ENCODE results near the gene PON3. TPM values are rescaled to one million over a fixed set of nuclear protein-coding genes. Genes with fewer than 3 reads are reported as not detected.

Gene PON3
- total and polyA plus RNA-seq, 2 of the 13 experiments (the other 11 are each of a cell fraction or from before 2014, with no cell fraction given), result 23.6 to 37.8 TPM

DNA sequence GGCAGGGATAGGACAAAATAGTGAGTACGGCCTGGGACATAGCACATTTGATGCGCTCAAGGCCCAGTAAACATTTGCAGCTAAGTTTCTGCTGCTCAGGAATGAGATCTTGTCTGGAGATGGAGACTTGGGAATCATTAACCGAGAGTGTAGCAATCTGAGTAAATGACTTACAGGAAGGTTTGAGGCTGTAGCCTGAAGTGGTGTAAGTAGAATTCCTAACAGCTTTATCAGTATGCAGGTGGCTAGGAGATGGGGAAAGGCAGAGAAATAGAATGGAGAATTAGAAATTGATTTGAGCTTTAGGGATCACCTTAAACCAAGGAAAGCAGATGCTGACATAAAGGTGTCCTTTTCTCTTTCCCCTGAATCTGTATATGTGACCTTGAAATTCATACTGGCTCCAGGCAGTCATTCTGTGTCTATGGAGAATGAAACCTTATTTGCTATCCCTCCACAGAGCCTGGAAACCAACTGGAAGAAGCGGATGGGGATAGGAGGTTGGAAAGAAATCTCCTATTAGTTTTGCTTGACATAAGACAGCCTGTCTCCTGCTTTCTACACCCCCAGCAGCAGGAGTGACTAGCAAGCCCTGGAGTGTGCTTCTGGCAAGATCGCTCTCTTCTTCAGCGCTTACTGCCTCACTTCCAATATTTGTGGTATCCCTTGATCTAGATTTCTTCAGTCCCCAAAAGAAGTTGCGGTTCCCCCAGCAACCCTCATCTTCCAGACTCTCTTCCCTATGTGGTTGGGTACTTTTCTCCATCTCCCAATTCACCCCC lies 45.1 kb upstream of the PON3 start (continued):
- TF ChIP-seq, protein P1, sequence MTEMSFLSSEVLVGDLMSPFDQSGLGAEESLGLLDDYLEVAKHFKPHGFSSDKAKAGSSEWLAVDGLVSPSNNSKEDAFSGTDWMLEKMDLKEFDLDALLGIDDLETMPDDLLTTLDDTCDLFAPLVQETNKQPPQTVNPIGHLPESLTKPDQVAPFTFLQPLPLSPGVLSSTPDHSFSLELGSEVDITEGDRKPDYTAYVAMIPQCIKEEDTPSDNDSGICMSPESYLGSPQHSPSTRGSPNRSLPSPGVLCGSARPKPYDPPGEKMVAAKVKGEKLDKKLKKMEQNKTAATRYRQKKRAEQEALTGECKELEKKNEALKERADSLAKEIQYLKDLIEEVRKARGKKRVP (CRISPR knock-in tag; IDR thresholded peaks at IDR 0.05), result 0 out of 4 replicates have a peak, but pooled peaks of 1 of the 2 experiments have one; percentile 16
- no peak for TF ChIP-seq HCFC1 (IDR thresholded peaks at IDR 0.05; ENCODE audit: low read depth, low read length)
- TF ChIP-seq ZNF276 (CRISPR knock-in tag; IDR thresholded peaks at IDR 0.05; ENCODE audit: low read depth), result no peak
- TF ChIP-seq, protein P2, sequence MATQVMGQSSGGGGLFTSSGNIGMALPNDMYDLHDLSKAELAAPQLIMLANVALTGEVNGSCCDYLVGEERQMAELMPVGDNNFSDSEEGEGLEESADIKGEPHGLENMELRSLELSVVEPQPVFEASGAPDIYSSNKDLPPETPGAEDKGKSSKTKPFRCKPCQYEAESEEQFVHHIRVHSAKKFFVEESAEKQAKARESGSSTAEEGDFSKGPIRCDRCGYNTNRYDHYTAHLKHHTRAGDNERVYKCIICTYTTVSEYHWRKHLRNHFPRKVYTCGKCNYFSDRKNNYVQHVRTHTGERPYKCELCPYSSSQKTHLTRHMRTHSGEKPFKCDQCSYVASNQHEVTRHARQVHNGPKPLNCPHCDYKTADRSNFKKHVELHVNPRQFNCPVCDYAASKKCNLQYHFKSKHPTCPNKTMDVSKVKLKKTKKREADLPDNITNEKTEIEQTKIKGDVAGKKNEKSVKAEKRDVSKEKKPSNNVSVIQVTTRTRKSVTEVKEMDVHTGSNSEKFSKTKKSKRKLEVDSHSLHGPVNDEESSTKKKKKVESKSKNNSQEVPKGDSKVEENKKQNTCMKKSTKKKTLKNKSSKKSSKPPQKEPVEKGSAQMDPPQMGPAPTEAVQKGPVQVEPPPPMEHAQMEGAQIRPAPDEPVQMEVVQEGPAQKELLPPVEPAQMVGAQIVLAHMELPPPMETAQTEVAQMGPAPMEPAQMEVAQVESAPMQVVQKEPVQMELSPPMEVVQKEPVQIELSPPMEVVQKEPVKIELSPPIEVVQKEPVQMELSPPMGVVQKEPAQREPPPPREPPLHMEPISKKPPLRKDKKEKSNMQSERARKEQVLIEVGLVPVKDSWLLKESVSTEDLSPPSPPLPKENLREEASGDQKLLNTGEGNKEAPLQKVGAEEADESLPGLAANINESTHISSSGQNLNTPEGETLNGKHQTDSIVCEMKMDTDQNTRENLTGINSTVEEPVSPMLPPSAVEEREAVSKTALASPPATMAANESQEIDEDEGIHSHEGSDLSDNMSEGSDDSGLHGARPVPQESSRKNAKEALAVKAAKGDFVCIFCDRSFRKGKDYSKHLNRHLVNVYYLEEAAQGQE (IDR thresholded peaks at IDR 0.05; ENCODE audit: borderline replicate concordance in 1 of 2, low read depth in 1 of 2, low read length in 2 of 2), result no peak
- TF ChIP-seq ZNF546 (CRISPR knock-in tag; conservative IDR thresholded peaks at IDR 0.05), result no peak
- TF ChIP-seq ZNF296 (CRISPR knock-in tag; conservative IDR thresholded peaks at IDR 0.05), result no peak
- no peak for TF ChIP-seq MAZ (IDR thresholded peaks at IDR 0.05; ENCODE audit: borderline replicate concordance, low read depth, low read length)
- no peak for TF ChIP-seq MAZ (CRISPR knock-in tag; IDR thresholded peaks at IDR 0.05; ENCODE audit: low read depth)
- no peak for TF ChIP-seq MBD4 (IDR thresholded peaks at IDR 0.05; ENCODE audit: borderline replicate concordance, low read length)
- TF ChIP-seq ARNTL (CRISPR knock-in tag; IDR thresholded peaks at IDR 0.05), result no peak
- TF ChIP-seq SMAD9 (CRISPR knock-in tag; IDR thresholded peaks at IDR 0.05), result no peak

All from HepG2 (cell line).